Testis (tissue), 3 donors: ENCODE results near the gene RELCH. TPM values are rescaled to one million over a fixed set of nuclear protein-coding genes. Genes with fewer than 3 reads are reported as not detected.

Experiments
- DNase-seq: peaks from one replicate; pipeline ENCODE4 v3.0.0-alpha.2; 2019
- H3K27ac ChIP-seq, 2 donors: fragments of 200-600 bp; sonication (generic); one replicate each; pipeline ENCODE4 v1.5.1; 2019
- H3K27me3 ChIP-seq: fragments of 200-600 bp; sonication (generic); one replicate; pipeline ENCODE4 v1.5.1; 2019
- H3K36me3 ChIP-seq: fragments of 200-600 bp; sonication (generic); one replicate; pipeline ENCODE4 v1.5.1; 2017; ENCODE audit warnings: low read depth; ENCODE audit errors: missing control alignments
- H3K4me1 ChIP-seq: fragments of 200-600 bp; sonication (generic); one replicate; pipeline ENCODE4 v1.5.1; 2019
- H3K4me3 ChIP-seq, 2 donors: fragments of 200-600 bp; sonication (generic); one replicate each; pipeline ENCODE4 v1.5.1; 2017 to 2019
- H3K9me3 ChIP-seq: fragments of 200-600 bp; sonication (generic); one replicate; pipeline ENCODE4 v1.5.1; 2017
- CTCF ChIP-seq, 3 experiments: fragments of 450-650 bp in 2 of 3; fragments of 200-600 bp in 1 of 3; sonication (generic) in 1 of 3; IDR thresholded peaks; one replicate each; pipeline ENCODE4 v1.5.1; 2016 to 2019; ENCODE audit warnings: antibody characterized with exemption in 3 of 3, mild to moderate bottlenecking in 2 of 3, moderate library complexity in 1 of 3
- POLR2A ChIP-seq: fragments of 450-650 bp; IDR thresholded peaks from one replicate; pipeline ENCODE4 v1.6.1; 2017; ENCODE audit warnings: antibody characterized with exemption, mild to moderate bottlenecking, moderate library complexity
- WGBS, 2 donors: methylation state at CpG; one replicate each; pipeline ENCODE4 v1.1.5; 2018; 5-methylcytosine and 5-hydroxymethylcytosine counted together
- intact Hi-C: fragments of 100-400 bp; cut with DNase I; formaldehyde crosslinking; loops from one replicate; pipeline ENCODE4 v1.15.1; 2023; ENCODE audit warnings: low total_unique reads
- polyA plus RNA-seq: library from polyadenylated mRNA; stranded (reverse); fragments of 350-450 nt; fragmentation: Illumina TruSeq; extraction: RNeasy Lipid Tissue Mini Kit (QIAGEN cat#74804); gene quantifications from one replicate; pipeline ENCODE4 v1.2.3, GENCODE V29; 2014; ENCODE audit warnings: low read depth, low replicate concordance; ENCODE audit not compliant: insufficient read depth
- total RNA-seq, 2 donors: library from RNA; depleted of rRNA; stranded (reverse); fragments of >200 nt; gene quantifications; one replicate each; pipeline ENCODE4 v1.2.3, GENCODE V29; 2016

Gene RELCH
- total and polyA plus RNA-seq, 3 donors from 2014 or later, result 15.7 to 41.6 (median 27.2) TPM

GRCh38 chr18:62205824-62206223, 18.8 kb downstream of the RELCH start:
- H3K9me3 ChIP-seq, result no peaks in the 10 kb centered on the region
- H3K36me3 ChIP-seq, result no peaks in the 10 kb centered on the region
- no peak overlapping the region for H3K4me3 ChIP-seq
- WGBS, 2 donors, result 89 to 96% methylated on average over 4 of the region's 4 CpGs
- H3K4me1 ChIP-seq, result no peaks in the 10 kb centered on the region
- TF ChIP-seq POLR2A, result no peak
- TF ChIP-seq CTCF (IDR thresholded peaks at IDR 0.05), result no peak
- intact Hi-C loops, result no loop called here
- no peak for DNase-seq
- H3K27ac ChIP-seq, result no peak overlapping the region
- H3K27me3 ChIP-seq, result no peaks in the 10 kb centered on the region

- no peak overlapping the region for H3K4me3 ChIP-seq
- intact Hi-C loops, result no loop called here
- TF ChIP-seq POLR2A (no peak), CTCF (IDR thresholded peaks at IDR 0.05) (no peak)
- H3K36me3 ChIP-seq, result no peaks in the 10 kb centered on the region
- H3K4me1 ChIP-seq, result no peaks in the 10 kb centered on the region
- no peak for DNase-seq
- no peaks in the 10 kb centered on the region for H3K27me3 ChIP-seq
- no peaks in the 10 kb centered on the region for H3K9me3 ChIP-seq
- no peak overlapping the region for H3K27ac ChIP-seq
- WGBS, 2 donors, result 81 to 94% methylated on average over 4 of the region's 4 CpGs
These were observed 19.5 kb downstream of the RELCH start for GRCh38 chr18:62206593-62206992.

GRCh38 chr18:62209046-62209445, 22.0 kb downstream of the RELCH start:
- H3K36me3 ChIP-seq, result no peaks in the 10 kb centered on the region
- no peaks in the 10 kb centered on the region for H3K4me1 ChIP-seq
- no peak overlapping the region for H3K27ac ChIP-seq
- no peaks in the 10 kb centered on the region for H3K27me3 ChIP-seq
- TF ChIP-seq POLR2A, result no peak
- TF ChIP-seq CTCF (IDR thresholded peaks at IDR 0.05), result no peak
- no peaks in the 10 kb centered on the region for H3K9me3 ChIP-seq
- H3K4me3 ChIP-seq, result no peak overlapping the region
- no peak for DNase-seq
- intact Hi-C loops, result no loop called here

- WGBS, 2 donors, result 92 to 100% methylated on average over 1 of the region's 1 CpG
- no peak for TF ChIP-seq POLR2A
- intact Hi-C loops, result no loop called here
These were observed 23.1 kb downstream of the RELCH start for GRCh38 chr18:62210138-62210537.

GRCh38 chr18:62211325-62211828, 24.3 kb downstream of the RELCH start:
- no peak overlapping the region for H3K27ac ChIP-seq
- H3K36me3 ChIP-seq, result no peaks in the 10 kb centered on the region
- no peaks in the 10 kb centered on the region for H3K27me3 ChIP-seq
- H3K9me3 ChIP-seq, result no peaks in the 10 kb centered on the region
- no peak overlapping the region for H3K4me3 ChIP-seq
- TF ChIP-seq POLR2A (no peak), CTCF (IDR thresholded peaks at IDR 0.05) (no peak)
- H3K4me1 ChIP-seq, result no peaks in the 10 kb centered on the region
- intact Hi-C loops, result no loop called here
- no peak for DNase-seq

More at GRCh38 chr18:62210138-62210537, 23.1 kb downstream of the RELCH start:
- H3K4me3 ChIP-seq, result no peak overlapping the region
- no peaks in the 10 kb centered on the region for H3K36me3 ChIP-seq
- H3K9me3 ChIP-seq, result no peaks in the 10 kb centered on the region
- no peaks in the 10 kb centered on the region for H3K27me3 ChIP-seq
- H3K27ac ChIP-seq, result no peak overlapping the region
- no peak for DNase-seq
- no peaks in the 10 kb centered on the region for H3K4me1 ChIP-seq
